Esophagus squamous epithelium (tissue), 5 donors: ENCODE results near the gene SELE. TPM values are rescaled to one million over a fixed set of nuclear protein-coding genes. Genes with fewer than 3 reads are reported as not detected.

ENCODE experiments used
- DNase-seq: peaks from one replicate; lab custom pipeline; 2025; lab: John Stamatoyannopoulos, UW
- H3K27ac ChIP-seq, 4 donors: fragments of 200-600 bp; sonication (generic); one replicate each; pipeline ENCODE4 v1.5.1; 2016 to 2019; ENCODE audit warnings: mild to moderate bottlenecking in 1 of 4
- H3K27me3 ChIP-seq, 4 donors: fragments of 200-600 bp; sonication (generic); 1 replicate in 3 of 4; 2 replicates in 1 of 4; pipeline versions ENCODE4 v1.5.1 to v1.6.0; 2017 to 2021; ENCODE audit warnings: antibody characterized with exemption in 1 of 4
- H3K36me3 ChIP-seq, 3 donors: fragments of 200-600 bp; sonication (generic); one replicate each; pipeline ENCODE4 v1.5.1; 2016 to 2019
- H3K4me1 ChIP-seq, 3 donors: fragments of 200-600 bp; sonication (generic); one replicate each; pipeline ENCODE4 v1.5.1; 2017 to 2019
- H3K4me3 ChIP-seq, 4 donors: fragments of 200-600 bp; sonication (generic); 1 replicate in 3 of 4; 2 replicates in 1 of 4; pipeline ENCODE4 v1.5.1; 2016 to 2019; ENCODE audit warnings: mild to moderate bottlenecking in 2 of 4, moderate library complexity in 1 of 4
- H3K9me3 ChIP-seq, 3 donors: fragments of 200-600 bp; sonication (generic); one replicate each; pipeline ENCODE4 v1.5.1; 2016 to 2019
- POLR2A ChIP-seq, 4 donors: fragments of 450-650 bp; IDR thresholded peaks; one replicate each; pipeline ENCODE4 v1.6.1; 2017; ENCODE audit warnings: antibody characterized with exemption in 4 of 4, mild to moderate bottlenecking in 4 of 4, moderate library complexity in 3 of 4
- WGBS, 2 donors: methylation state at CpG; one replicate each; pipeline ENCODE4 v1.1.5; 2018; 5-methylcytosine and 5-hydroxymethylcytosine counted together
- intact Hi-C: fragments of 100-400 bp; cut with DNase I; formaldehyde crosslinking; loops from one replicate; pipeline ENCODE4 v1.15.0; 2022
- total RNA-seq, 4 donors: library from RNA; depleted of rRNA; stranded (reverse); fragments of >200 nt; gene quantifications; one replicate each; pipeline ENCODE4 v1.1.0, GENCODE V29; 2016
- TF ChIP-seq, protein P1 (sequence below), 6 experiments: fragments of 450-650 bp in 4 of 6; fragments of 200-600 bp in 2 of 6; sonication (generic) in 2 of 6; IDR thresholded peaks; one replicate each; pipeline ENCODE4 v1.5.1; 2016 to 2019; ENCODE audit warnings: antibody characterized with exemption in 6 of 6, mild to moderate bottlenecking in 4 of 6, moderate library complexity in 4 of 6
- donor health status: DM: yes; HTN: yes; CAD: no.

SELE gene
- total RNA-seq, 4 donors from 2014 or later: 1.2 to 2.6 (median 1.7) TPM; not detected in 1

DNA sequence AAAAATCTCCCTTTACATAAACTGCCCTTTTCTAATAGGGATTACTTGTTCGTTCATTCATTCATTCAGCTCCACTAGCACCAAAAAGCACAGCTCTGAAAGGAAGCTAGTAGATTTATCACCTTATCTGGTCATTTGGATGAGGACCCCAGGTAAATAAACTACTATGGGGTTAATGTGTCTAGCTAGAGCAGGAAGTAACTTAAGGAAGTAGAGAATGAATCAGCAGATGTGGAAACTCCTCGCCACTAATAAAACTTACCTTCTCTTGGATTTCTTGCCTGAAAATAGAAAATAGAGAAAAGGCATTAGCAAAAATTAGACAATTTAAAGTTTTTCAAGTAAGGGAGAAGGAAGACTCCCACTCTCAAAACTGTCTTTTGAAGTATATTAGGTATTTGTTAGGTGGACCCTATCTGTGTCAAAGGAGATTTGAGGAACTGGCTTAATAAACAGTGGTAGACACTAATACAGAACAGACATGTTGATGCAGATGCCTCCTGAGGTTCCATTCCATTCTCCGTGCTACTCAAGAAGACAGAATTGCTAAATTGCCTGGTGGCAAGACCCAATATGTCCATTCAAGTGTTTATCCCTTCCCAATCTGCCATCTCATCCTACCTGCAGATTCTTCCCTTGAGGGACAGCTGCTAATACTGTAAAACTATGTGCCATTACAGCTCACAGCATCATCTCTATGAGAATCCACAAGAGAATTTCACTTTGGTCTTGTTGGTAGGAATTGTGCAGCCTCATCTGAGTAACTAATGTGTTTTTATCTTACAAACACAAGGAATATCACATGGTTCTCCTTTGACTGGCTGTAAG, 37.4 kb downstream of the SELE start:
- 41 to 48% methylated on average over 3 of the region's 3 CpGs for WGBS, 2 donors
- H3K36me3 ChIP-seq: no peaks in the 10 kb centered on the region
- H3K27ac ChIP-seq: peak overlapping the region in 1 of 4 donors; percentile 25
- no peaks in the 10 kb centered on the region for H3K27me3 ChIP-seq
- DNase-seq: no peak
- H3K4me1 ChIP-seq: no peaks in the 10 kb centered on the region
- H3K9me3 ChIP-seq: no peaks in the 10 kb centered on the region
- intact Hi-C loops: no loop called here
- no peak overlapping the region for H3K4me3 ChIP-seq
- TF ChIP-seq, protein P1, sequence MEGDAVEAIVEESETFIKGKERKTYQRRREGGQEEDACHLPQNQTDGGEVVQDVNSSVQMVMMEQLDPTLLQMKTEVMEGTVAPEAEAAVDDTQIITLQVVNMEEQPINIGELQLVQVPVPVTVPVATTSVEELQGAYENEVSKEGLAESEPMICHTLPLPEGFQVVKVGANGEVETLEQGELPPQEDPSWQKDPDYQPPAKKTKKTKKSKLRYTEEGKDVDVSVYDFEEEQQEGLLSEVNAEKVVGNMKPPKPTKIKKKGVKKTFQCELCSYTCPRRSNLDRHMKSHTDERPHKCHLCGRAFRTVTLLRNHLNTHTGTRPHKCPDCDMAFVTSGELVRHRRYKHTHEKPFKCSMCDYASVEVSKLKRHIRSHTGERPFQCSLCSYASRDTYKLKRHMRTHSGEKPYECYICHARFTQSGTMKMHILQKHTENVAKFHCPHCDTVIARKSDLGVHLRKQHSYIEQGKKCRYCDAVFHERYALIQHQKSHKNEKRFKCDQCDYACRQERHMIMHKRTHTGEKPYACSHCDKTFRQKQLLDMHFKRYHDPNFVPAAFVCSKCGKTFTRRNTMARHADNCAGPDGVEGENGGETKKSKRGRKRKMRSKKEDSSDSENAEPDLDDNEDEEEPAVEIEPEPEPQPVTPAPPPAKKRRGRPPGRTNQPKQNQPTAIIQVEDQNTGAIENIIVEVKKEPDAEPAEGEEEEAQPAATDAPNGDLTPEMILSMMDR (IDR thresholded peaks at IDR 0.05): no peak
- TF ChIP-seq POLR2A (IDR thresholded peaks at IDR 0.05): no peak

DNA sequence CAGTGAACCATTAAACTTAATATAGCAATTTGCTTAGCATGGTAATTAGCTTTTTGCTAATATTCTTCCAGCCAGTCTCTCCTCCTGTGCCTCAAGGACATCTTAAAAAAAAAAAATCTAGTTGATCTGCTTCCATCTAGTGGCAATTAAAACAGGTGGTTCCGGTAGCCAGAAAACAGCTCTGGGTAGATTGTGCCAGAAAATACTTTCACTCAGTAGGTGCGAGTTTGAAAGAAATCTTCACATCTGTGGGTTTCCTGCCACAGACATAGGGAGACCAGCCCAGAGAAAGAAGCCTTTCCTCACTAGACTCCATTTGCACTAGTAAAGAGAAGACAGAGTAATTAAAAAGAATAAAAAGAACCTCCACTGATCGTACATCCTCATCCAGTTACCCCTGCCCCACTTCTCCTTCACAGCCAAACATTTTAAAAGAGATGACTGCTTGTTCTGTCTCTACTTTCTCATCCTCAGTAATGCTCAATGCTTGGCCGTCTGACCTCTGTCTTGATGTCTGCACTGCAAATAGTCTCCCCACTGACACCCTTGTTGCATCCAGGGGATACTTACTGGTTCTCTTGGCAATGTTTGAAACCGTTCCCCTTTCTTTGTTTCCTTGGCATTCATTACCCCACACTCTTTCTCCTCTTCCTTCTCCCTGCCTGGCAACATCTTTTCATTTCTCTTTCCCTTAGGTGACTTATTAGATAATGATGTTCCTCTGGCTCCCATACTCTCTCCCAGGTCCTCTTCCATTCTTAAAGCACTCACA, 39.4 kb downstream of the SELE start:
- no peaks in the 10 kb centered on the region for H3K4me1 ChIP-seq
- no peak overlapping the region for H3K4me3 ChIP-seq
- H3K9me3 ChIP-seq: no peaks in the 10 kb centered on the region
- WGBS, 2 donors: 40 to 53% methylated on average over 5 of the region's 5 CpGs
- no peak for TF ChIP-seq POLR2A (IDR thresholded peaks at IDR 0.05)
- TF ChIP-seq, protein P1 (IDR thresholded peaks at IDR 0.05): peak in 1 of 6 experiments; percentile 7
- H3K27ac ChIP-seq: no peak overlapping the region
- no peak for DNase-seq
- no peaks in the 10 kb centered on the region for H3K36me3 ChIP-seq
- intact Hi-C loops: no loop called here
- H3K27me3 ChIP-seq: no peaks in the 10 kb centered on the region

DNA sequence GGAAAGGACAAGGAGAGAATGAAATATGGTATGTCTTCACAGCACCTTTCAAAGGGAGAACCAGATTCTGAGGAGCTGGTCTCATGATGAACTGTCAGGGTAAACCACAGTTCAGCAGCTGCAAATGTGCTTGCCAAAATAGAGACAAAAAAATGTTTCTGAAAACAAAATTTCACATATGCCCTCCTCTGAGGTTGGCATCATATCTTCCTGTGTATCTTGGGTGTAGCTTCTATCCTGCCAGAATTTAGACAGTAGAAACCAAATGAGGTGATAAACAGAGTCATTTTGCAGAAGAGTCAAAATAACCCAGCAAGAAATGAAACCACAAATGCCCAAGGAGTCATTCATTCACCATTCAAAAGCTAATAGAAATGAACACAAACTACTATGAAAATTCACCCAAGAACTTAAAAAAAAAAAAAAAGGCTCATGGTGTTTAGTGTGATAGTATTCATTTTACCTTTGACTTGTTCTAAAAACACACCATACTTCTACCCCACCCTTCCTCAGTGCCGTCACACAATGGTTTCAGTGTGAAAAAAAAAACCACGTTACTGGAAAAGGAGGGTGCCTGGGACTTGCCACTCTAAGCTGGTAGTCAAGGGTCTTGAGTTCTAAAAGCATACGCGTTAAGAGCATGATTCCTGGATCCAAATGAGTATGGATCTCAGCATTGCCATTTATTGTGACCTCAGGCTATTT, 41.0 kb downstream of the SELE start:
- H3K36me3 ChIP-seq: no peaks in the 10 kb centered on the region
- no peaks in the 10 kb centered on the region for H3K4me1 ChIP-seq
- intact Hi-C loops: no loop called here
- no peaks in the 10 kb centered on the region for H3K27me3 ChIP-seq
- 68 to 75% methylated on average over 4 of the region's 4 CpGs for WGBS, 2 donors
- no peak overlapping the region for H3K27ac ChIP-seq
- H3K4me3 ChIP-seq: no peak overlapping the region
- no peak for TF ChIP-seq POLR2A (IDR thresholded peaks at IDR 0.05)
- TF ChIP-seq, protein P1 (IDR thresholded peaks at IDR 0.05): no peak
- no peaks in the 10 kb centered on the region for H3K9me3 ChIP-seq
- no peak for DNase-seq

DNA sequence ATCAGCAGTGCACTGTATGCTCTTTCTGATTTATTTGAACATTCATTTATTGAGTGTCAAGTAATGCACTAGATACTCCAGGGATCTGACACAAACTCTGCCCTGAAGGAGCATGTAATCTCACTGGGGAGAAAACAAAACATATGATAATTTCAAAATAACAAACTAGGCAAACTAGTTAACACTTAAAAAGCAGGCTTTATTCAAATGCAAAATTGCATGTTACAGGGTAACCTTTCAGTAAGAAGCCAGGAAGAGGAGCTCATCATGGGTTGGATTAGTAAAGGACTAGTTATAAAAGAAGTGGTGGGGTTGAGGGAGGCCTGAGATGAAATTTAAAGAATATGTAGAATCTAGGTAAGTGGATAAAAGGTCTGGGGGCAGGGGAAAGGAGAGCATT, 43.4 kb downstream of the SELE start:
- Histone ChIP-seq H3K36me3 (no peaks in the 10 kb centered on the region), H3K9me3 (no peaks in the 10 kb centered on the region), H3K27me3 (no peaks in the 10 kb centered on the region), H3K4me1 (no peaks in the 10 kb centered on the region), H3K4me3 (no peak overlapping the region), H3K27ac (no peak overlapping the region)
- DNase-seq: no peak
- intact Hi-C loops: no loop called here
- TF ChIP-seq POLR2A (IDR thresholded peaks at IDR 0.05): no peak
- TF ChIP-seq, protein P1 (IDR thresholded peaks at IDR 0.05): no peak
